Amygdala (tissue), 56 donors: ENCODE results near the gene ASXL2.

Experiments used
- DNase-seq, 56 donors: peaks; one replicate each; lab custom pipeline; 2025; lab: John Stamatoyannopoulos, UW

ASXL2 gene

DNA sequence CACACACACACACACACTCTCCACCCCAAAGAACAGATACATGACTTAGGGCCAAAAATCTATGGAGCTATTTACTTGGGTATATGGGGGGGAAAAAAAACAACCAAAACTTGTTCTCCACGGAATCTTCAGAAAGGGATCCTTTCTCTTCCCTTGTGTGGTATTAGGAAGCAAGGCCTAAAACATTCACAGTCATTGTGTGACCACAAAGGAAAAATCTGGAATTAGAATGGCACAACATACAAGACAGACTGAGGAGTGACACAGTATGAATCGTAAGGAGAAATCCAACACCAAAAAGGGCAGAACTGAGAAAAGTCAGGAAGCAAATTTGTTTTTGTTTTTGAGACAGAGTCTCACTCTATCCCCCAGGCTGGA, 70.3 kb downstream of the ASXL2 start:
- no peak for DNase-seq

GRCh38 chr2:25806941-25807340, 71.3 kb downstream of the ASXL2 start:
- no peak for DNase-seq

- no peak for DNase-seq
These were observed 72.3 kb downstream of the ASXL2 start for GRCh38 chr2:25805987-25806386.

DNA sequence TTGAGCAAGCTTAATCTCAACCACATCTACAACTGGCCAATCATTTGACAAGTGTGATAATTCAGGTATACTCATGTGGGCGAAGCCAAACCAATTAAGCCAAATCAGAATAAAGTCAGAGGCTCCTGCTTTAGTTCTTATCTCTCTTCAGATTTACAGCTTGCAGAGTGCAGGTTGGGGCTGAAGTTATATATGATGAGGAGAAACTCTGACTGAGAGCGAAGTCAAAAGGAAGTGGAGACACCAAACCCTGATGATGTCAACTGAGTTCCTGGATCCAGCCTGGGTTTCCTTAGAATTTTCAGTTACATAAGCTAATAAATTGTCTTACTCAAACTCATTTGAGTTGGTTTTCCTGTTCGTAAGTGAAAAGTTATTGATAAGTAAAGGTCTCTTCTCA, 73.9 kb downstream of the ASXL2 start:
- no peak for DNase-seq

DNA sequence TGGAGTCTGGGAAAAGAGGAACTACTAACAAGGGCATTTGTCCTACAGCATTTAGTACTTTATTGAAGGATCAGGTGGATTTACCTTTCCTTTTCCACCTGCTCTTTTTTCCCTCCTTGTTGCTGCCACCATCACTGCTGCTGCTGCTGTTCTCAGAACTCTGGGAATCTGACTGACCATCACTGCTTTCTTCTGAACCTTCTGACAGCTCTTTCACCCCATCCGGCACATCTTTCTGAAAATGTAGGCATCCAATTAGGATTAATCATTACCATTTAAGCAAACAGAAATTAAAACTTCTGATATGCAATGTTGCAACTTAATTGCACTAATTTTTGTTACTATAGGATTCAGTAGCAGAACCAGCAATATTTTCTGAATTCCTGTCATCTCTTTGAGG, 79.0 kb downstream of the ASXL2 start:
- no peak for DNase-seq

DNA sequence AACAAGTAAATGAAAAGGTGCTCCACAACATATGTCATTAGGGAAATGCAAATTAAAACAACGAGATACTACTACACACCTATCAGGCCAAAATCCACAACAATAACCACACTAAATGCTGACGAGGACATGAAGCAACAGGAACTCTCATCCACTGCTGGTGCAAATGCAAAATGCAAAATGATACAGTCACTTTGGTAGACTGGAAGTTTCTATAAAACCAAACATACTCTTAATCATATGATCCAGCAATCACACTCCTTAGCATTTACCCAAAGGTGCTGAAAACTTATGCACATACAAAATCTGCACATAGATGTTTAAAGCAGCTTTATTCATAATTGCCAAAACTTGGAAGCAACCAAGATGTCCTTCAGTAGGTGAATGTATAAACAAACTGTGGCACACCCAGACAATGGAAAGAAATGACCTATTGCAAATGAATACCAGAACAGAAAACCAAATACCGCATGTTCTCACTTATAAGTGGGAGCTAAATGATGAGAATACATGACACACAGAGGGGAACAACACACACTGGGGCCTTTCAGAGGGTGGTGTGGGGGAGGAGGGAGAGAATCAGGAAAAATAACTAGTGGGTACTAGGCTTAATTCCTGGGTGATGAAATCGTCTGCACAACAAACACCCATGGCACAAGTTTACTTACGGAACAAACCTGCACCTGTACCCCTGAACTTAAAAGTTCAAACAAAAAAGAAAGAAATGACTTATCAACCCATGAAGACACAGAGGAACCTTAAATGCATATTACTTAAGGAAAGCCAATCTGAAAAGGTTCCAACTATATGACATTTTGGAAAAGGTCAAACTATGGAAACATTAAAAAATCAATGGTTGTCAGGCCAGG, 80.4 kb downstream of the ASXL2 start:
- no peak for DNase-seq

DNA sequence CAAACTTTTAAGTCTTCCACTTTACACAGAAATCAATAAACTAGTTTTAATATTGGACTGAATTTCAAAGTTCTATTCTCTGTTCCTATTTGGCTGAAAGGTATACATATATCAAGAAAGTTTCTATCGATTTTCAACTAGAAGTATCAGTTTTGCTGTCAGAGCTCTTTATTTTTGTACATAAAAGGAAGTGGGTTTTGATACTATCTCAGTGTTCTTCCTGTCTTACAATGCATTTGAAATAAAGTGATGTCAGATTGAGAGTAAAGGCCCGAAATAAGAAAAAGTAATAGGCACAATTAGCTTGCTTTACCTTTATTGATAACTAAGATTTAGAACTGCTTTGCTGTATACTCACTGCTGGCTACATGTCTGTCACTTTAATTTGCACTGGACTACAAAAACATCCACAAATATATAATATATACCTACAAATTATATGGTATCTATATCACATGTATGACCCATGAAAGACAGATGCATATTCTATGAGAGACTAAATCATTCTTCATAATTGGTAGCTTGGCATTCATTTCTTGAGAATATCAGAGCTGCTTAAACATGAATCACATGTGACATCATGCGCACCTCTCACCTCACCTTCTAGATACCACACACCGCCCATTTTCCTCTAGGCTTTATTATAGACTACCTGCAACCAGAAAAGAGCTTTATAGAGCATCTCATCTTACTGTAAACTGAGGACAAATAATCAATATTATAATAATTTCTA, 83.6 kb downstream of the ASXL2 start:
- no peak for DNase-seq

GRCh38 chr2:25790074-25790790, 88.1 kb downstream of the ASXL2 start:
- DNase-seq: no peak

DNA sequence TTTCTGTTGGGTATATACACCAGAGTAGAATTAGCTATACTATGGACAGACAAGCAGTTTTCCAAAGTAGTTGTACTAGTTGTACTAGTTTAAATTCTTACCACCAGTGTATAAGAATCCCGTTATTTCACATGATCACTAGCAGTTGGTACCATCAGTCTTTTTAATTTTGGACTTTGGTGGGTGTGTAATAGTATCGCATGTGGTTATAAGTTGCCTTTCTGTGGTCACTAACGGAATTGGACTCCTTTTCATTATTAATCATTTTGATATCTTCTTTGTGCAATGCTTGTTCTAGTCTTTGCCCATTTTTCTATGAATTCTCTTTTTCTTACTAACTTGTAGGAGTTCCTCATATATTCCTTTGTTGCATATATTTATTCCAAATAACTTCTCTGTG, 89.8 kb downstream of the ASXL2 start:
- DNase-seq: no peak

DNA sequence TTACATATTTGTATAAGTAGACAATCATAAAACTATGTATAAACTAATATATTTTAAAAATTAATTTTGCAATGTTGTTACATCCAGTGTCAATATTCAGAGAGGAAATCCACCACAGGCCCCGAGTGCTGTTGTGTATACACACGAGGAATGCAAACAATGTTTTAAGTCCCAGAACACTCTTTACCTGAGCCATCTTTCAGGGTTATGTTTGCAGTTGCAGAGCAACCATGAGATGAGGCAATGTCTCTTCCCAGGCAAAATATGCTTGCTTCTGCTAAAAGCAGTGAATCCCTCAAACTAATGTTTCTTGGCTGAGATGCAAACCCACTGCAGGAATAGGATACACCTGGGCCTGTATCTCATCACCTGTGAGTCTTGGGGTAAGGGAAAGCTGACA, 91.3 kb downstream of the ASXL2 start:
- DNase-seq: no peak

- DNase-seq: no peak
These were observed 93.9 kb downstream of the ASXL2 start for GRCh38 chr2:25784404-25784803.

GRCh38 chr2:25777077-25777476, 101.2 kb downstream of the ASXL2 start:
- DNase-seq: no peak

GRCh38 chr2:25772078-25772477, 106.2 kb downstream of the ASXL2 start:
- DNase-seq: no peak

DNA sequence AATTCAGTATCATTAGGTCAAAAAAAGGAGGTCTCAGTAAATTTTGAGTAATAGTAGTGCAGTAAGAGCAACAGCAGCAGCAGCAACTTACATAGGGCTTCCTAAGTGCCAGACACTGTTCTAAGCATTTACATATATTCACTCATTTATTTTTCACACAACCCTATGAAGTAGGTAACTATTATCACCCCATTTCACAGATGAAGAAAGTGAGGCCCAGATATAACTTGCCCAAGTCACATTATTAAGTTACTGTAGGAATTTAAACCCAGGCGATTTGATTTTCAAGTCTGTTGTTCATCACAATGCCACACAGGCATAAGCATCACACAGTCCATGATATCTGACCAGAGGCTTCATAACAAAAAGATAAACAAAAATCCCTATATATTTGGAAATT, 114.7 kb downstream of the ASXL2 start:
- DNase-seq: no peak

- DNase-seq: no peak
These were observed 118.0 kb downstream of the ASXL2 start for GRCh38 chr2:25760297-25760696.

GRCh38 chr2:25758348-25758747, 119.9 kb downstream of the ASXL2 start:
- DNase-seq: no peak

GRCh38 chr2:25757906-25758305, 120.4 kb downstream of the ASXL2 start:
- DNase-seq: no peak

DNA sequence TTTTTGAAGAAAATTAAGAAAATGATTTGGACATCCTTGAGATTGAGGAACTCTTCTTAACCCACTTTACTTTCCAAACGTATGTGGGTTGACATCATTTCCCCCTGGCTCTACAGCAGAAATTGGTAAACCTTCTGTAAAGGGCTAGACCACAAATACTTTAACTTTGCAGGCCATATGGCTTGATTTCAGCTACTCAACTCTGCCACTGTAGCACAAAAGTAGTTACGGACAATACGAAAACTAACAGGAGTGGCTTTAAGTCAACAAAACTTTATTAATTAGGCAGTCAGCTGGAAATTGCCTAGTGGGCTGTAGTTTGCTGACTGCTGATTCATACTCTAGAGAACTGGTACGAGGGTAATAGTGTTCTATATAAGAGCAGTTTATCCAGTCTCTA, 121.8 kb downstream of the ASXL2 start:
- DNase-seq: no peak

GRCh38 chr2:25749676-25750075, 128.6 kb downstream of the ASXL2 start:
- DNase-seq: no peak

GRCh38 chr2:25744055-25744454, 134.2 kb downstream of the ASXL2 start:
- DNase-seq: no peak

- peak in 4 of 56 donors; percentile 4 to 7 (median 5) for DNase-seq
These were observed 135.0 kb downstream of the ASXL2 start for GRCh38 chr2:25743132-25743830.
